Esophagus squamous epithelium (tissue), 4 donors: ENCODE results near the gene DLEC1.

ENCODE experiments used
- CTCF ChIP-seq, 6 experiments: fragments of 450-650 bp in 4 of 6; fragments of 200-600 bp in 2 of 6; sonication (generic) in 2 of 6; IDR thresholded peaks; one replicate each; pipeline ENCODE4 v1.5.1; 2016 to 2019; ENCODE audit warnings: antibody characterized with exemption in 6 of 6, mild to moderate bottlenecking in 4 of 6, moderate library complexity in 4 of 6
- POLR2A ChIP-seq, 4 donors: fragments of 450-650 bp; IDR thresholded peaks; one replicate each; pipeline ENCODE4 v1.6.1; 2017; ENCODE audit warnings: antibody characterized with exemption in 4 of 4, mild to moderate bottlenecking in 4 of 4, moderate library complexity in 3 of 4

GRCh38 chr3:38059148-38059547, 20.1 kb downstream of the DLEC1 start:
- TF ChIP-seq POLR2A (IDR thresholded peaks at IDR 0.05) (no peak), CTCF (IDR thresholded peaks at IDR 0.05) (no peak)
